ENCODE data around the gene DARS1.

DNA sequence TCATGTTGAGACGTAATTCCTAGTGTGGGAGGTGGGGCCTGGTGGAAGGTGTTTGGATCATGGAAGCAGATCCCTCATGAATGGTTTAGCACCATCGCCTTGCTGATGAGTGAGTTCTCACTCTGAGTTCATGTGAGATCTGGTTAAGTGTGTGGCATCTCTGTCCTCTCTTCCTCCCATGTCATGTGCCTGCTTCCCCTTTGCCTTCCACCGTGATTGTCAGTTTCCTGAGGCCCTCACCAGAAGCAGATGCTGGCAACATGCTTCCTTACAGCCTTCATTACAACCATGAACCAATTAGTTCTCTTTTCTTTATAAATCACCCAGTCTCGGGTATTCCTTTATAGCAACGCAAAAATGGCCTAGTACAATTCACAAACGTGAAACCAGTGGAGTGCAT, 94.6 kb downstream of the DARS1 start:
- TF ChIP-seq, protein P1, sequence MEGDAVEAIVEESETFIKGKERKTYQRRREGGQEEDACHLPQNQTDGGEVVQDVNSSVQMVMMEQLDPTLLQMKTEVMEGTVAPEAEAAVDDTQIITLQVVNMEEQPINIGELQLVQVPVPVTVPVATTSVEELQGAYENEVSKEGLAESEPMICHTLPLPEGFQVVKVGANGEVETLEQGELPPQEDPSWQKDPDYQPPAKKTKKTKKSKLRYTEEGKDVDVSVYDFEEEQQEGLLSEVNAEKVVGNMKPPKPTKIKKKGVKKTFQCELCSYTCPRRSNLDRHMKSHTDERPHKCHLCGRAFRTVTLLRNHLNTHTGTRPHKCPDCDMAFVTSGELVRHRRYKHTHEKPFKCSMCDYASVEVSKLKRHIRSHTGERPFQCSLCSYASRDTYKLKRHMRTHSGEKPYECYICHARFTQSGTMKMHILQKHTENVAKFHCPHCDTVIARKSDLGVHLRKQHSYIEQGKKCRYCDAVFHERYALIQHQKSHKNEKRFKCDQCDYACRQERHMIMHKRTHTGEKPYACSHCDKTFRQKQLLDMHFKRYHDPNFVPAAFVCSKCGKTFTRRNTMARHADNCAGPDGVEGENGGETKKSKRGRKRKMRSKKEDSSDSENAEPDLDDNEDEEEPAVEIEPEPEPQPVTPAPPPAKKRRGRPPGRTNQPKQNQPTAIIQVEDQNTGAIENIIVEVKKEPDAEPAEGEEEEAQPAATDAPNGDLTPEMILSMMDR (IDR thresholded peaks at IDR 0.05 in 8 of 11, conservative IDR thresholded peaks at IDR 0.05 in 3 of 11): no peak
- TF ChIP-seq POLR2A (IDR thresholded peaks at IDR 0.05): no peak
- no peak for TF ChIP-seq POLR2AphosphoS5 (IDR thresholded peaks at IDR 0.05)
